Panc1 (cell line): ENCODE results near the gene EME1.

Source experiments
- CTCF ChIP-seq: fragments of 450-650 bp; IDR thresholded peaks from 2 replicates; pipeline ENCODE4 v1.5.1; 2017; ENCODE audit warnings: mild to moderate bottlenecking
- POLR2AphosphoS5 ChIP-seq: IDR thresholded peaks from 2 replicates; pipeline ENCODE4 v1.6.1; 2012; ENCODE audit warnings: mild to moderate bottlenecking, low read depth, low read length, moderate library complexity
- SIN3A ChIP-seq: IDR thresholded peaks from 2 replicates; pipeline ENCODE4 v1.6.1; 2012; ENCODE audit warnings: low read depth, mild to moderate bottlenecking, low read length, moderate library complexity, borderline replicate concordance; ENCODE audit not compliant: insufficient read depth
- TCF7L2 ChIP-seq: IDR thresholded peaks from 2 replicates; pipeline ENCODE4 v1.6.1; 2011; ENCODE audit warnings: mild to moderate bottlenecking, low read depth, low read length, inconsistent platforms
- TF ChIP-seq, protein P1 (sequence below), 2 experiments: IDR thresholded peaks; 2 replicates each; pipeline ENCODE4 v1.6.1; 2011 to 2012; ENCODE audit warnings: low read depth in 2 of 2, control low read depth in 1 of 2, low read length in 1 of 2, mild to moderate bottlenecking in 1 of 2, moderate library complexity in 1 of 2; ENCODE audit not compliant: insufficient read depth in 1 of 2

DNA sequence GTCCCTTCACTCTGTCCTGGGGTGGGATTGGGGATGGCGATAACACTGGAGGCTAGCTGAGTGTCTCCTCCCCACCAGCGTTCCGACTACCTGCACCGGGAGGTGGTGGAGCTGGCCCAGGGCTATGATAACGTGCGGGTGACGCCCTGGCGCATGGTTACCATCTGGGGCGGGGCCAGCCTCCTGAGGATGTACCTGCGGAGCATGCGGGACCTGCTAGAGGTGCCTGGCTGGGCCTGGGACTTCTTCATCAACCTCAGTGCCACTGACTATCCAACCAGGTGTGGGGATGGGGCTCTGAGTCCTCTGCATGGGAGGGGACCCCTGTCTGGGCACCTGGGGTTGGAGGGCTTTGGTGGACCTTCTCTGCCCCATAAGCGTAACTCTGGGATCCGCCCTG, 18.3 kb upstream of the EME1 start:
- TF ChIP-seq POLR2AphosphoS5 = no peak
- no peak for TF ChIP-seq CTCF
- TF ChIP-seq, protein P1, sequence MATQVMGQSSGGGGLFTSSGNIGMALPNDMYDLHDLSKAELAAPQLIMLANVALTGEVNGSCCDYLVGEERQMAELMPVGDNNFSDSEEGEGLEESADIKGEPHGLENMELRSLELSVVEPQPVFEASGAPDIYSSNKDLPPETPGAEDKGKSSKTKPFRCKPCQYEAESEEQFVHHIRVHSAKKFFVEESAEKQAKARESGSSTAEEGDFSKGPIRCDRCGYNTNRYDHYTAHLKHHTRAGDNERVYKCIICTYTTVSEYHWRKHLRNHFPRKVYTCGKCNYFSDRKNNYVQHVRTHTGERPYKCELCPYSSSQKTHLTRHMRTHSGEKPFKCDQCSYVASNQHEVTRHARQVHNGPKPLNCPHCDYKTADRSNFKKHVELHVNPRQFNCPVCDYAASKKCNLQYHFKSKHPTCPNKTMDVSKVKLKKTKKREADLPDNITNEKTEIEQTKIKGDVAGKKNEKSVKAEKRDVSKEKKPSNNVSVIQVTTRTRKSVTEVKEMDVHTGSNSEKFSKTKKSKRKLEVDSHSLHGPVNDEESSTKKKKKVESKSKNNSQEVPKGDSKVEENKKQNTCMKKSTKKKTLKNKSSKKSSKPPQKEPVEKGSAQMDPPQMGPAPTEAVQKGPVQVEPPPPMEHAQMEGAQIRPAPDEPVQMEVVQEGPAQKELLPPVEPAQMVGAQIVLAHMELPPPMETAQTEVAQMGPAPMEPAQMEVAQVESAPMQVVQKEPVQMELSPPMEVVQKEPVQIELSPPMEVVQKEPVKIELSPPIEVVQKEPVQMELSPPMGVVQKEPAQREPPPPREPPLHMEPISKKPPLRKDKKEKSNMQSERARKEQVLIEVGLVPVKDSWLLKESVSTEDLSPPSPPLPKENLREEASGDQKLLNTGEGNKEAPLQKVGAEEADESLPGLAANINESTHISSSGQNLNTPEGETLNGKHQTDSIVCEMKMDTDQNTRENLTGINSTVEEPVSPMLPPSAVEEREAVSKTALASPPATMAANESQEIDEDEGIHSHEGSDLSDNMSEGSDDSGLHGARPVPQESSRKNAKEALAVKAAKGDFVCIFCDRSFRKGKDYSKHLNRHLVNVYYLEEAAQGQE (IDR thresholded peaks at IDR 0.05; ENCODE audit: insufficient read depth in 1 of 2, low read depth in 2 of 2, low read length in 1 of 2) = no peak
- no peak for TF ChIP-seq SIN3A
- no peak for TF ChIP-seq TCF7L2
